H1 (cell line): ENCODE results near the gene RARA. TPM values are rescaled to one million over a fixed set of nuclear protein-coding genes. Genes with fewer than 3 reads are reported as not detected.
A peak's percentile ranks its signal among the peaks of the same experiment; 100 is the strongest.

Experiments
- CTCF ChIA-PET: fragments of 300-600 bp; sonication (Branson Sonifier 250); formaldehyde crosslinking; loops from one replicate; lab custom pipeline; 2021; ENCODE audit not compliant: partially characterized antibody; lab: Charles Lee
- POLR2A ChIA-PET: fragments of 300-600 bp; sonication (Branson Sonifier 250); formaldehyde crosslinking; loops from one replicate; lab custom pipeline; 2021; ENCODE audit warnings: inconsistent platforms; ENCODE audit not compliant: partially characterized antibody; lab: Charles Lee
- DNase-seq, 2 experiments: peaks; one replicate each; pipeline versions ENCODE4 v3.0.0 to v3.0.0-alpha.2; 2010 to 2022; ENCODE audit warnings: low spot score in 2 of 2, low read depth in 1 of 2, mixed read lengths in 1 of 2
- FAIRE-seq: peaks from 2 replicates; lab custom pipeline; 2011; peaks lifted over from hg19 to GRCh38; lab: Jason Lieb, UNC
- H2AFZ ChIP-seq: 2 replicates; pipeline ENCODE4 v1.8.1; 2012; ENCODE audit warnings: low read length, inconsistent platforms
- H2AK5ac ChIP-seq: 2 replicates; pipeline ENCODE4 v1.6.1; 2013; ENCODE audit warnings: low read depth, low read length
- H2BK120ac ChIP-seq: replicated peaks from 2 replicates; pipeline ENCODE3; 2013; ENCODE audit warnings: low read depth, low read length, inconsistent platforms
- H2BK12ac ChIP-seq: 2 replicates; pipeline ENCODE4 v1.6.1; 2013; ENCODE audit warnings: low read depth, low read length
- H2BK15ac ChIP-seq: 2 replicates; pipeline ENCODE4 v1.6.1; 2013; ENCODE audit warnings: low read length
- H2BK20ac ChIP-seq: 2 replicates; pipeline ENCODE4 v1.6.1; 2013; ENCODE audit warnings: low read length
- H2BK5ac ChIP-seq: 2 replicates; pipeline ENCODE4 v1.6.1; 2013; ENCODE audit warnings: low read depth, low read length
- H3K14ac ChIP-seq: 2 replicates; pipeline ENCODE4 v1.6.1; 2013; ENCODE audit warnings: inconsistent platforms; ENCODE audit not compliant: insufficient read length
- H3K18ac ChIP-seq: 2 replicates; pipeline ENCODE4 v1.6.1; 2013; ENCODE audit warnings: low read length; ENCODE audit errors: extremely low read depth
- H3K23ac ChIP-seq: 2 replicates; pipeline ENCODE4 v1.6.1; 2013; ENCODE audit warnings: inconsistent platforms; ENCODE audit not compliant: insufficient read length
- H3K23me2 ChIP-seq: 2 replicates; pipeline ENCODE4 v1.6.1; 2013; ENCODE audit warnings: low read depth, low read length
- H3K27ac ChIP-seq: 2 replicates; pipeline ENCODE4 v1.6.1; 2011; ENCODE audit warnings: low read depth, low read length, inconsistent platforms
- H3K27me3 ChIP-seq, 4 experiments: replicated peaks in 1 of 4; 1 replicate in 1 of 4; 2 replicates in 3 of 4; pipeline versions ENCODE4 v1.6.1 to v1.8.1; 2011 to 2013; ENCODE audit warnings: low read length in 3 of 4, mild to moderate bottlenecking in 3 of 4, inconsistent platforms in 2 of 4, mixed read lengths in 2 of 4, moderate library complexity in 1 of 4; ENCODE audit not compliant: control insufficient read depth in 3 of 4, insufficient read depth in 3 of 4; ENCODE audit errors: extremely low read depth in 1 of 4
- H3K36me3 ChIP-seq, 4 experiments: 2 replicates each; pipeline versions ENCODE4 v1.6.1 to v1.8.1; 2011 to 2013; ENCODE audit warnings: mild to moderate bottlenecking in 4 of 4, low read length in 3 of 4, moderate library complexity in 2 of 4, control low read depth in 1 of 4, inconsistent platforms in 1 of 4; ENCODE audit not compliant: insufficient read depth in 4 of 4, control insufficient read depth in 2 of 4
- H3K4ac ChIP-seq: replicated peaks from 2 replicates; pipeline ENCODE3; 2013; ENCODE audit warnings: low read length, low read depth, mixed read lengths, inconsistent platforms; ENCODE audit not compliant: insufficient read length
- H3K4me1 ChIP-seq, 4 experiments: replicated peaks in 1 of 4; 1 replicate in 1 of 4; 2 replicates in 3 of 4; pipeline versions ENCODE4 v1.6.1 to v1.8.1; 2011 to 2013; ENCODE audit warnings: low read length in 3 of 4, inconsistent platforms in 2 of 4, mixed read lengths in 1 of 4; ENCODE audit not compliant: insufficient read depth in 4 of 4, control insufficient read depth in 3 of 4
- H3K4me2 ChIP-seq, 2 experiments: 2 replicates each; pipeline versions ENCODE4 v1.6.1 to v1.8.1; 2011 to 2013; ENCODE audit warnings: low read depth in 2 of 2, low read length in 2 of 2, control low read depth in 1 of 2, inconsistent platforms in 1 of 2, mild to moderate bottlenecking in 1 of 2; ENCODE audit not compliant: insufficient read depth in 1 of 2
- H3K4me3 ChIP-seq, 4 experiments: fragments of 200-600, 300-600 bp in 1 of 4; sonication (generic), shearing (Covaris generic), sonication (Bioruptor Twin) in 1 of 4; 2 replicates each; pipeline versions ENCODE4 v1.5.1 to v1.8.1; 2011 to 2016; ENCODE audit warnings: low read length in 4 of 4, low read depth in 3 of 4, control low read depth in 2 of 4, inconsistent platforms in 2 of 4, mild to moderate bottlenecking in 2 of 4, mixed read lengths in 1 of 4, moderate library complexity in 1 of 4; ENCODE audit not compliant: insufficient read depth in 2 of 4; ENCODE audit errors: extremely low read depth in 1 of 4
- H3K56ac ChIP-seq: replicated peaks from 2 replicates; pipeline ENCODE3; 2013; ENCODE audit warnings: low read depth, mild to moderate bottlenecking, mixed read lengths, low read length, inconsistent platforms; ENCODE audit not compliant: insufficient read length
- H3K79me1 ChIP-seq: 2 replicates; pipeline ENCODE4 v1.6.1; 2013; ENCODE audit warnings: low read depth, low read length, control low read depth
- H3K79me2 ChIP-seq, 2 experiments: 2 replicates each; pipeline versions ENCODE4 v1.6.1 to v1.8.1; 2012 to 2013; ENCODE audit warnings: low read length in 2 of 2, mild to moderate bottlenecking in 2 of 2, inconsistent platforms in 1 of 2; ENCODE audit not compliant: insufficient read depth in 2 of 2, control insufficient read depth in 1 of 2
- H3K9ac ChIP-seq, 4 experiments: replicated peaks in 1 of 4; 1 replicate in 1 of 4; 2 replicates in 3 of 4; pipeline versions ENCODE4 v1.6.1 to v1.8.1; 2011 to 2013; ENCODE audit warnings: low read depth in 3 of 4, low read length in 3 of 4, control low read depth in 2 of 4, mild to moderate bottlenecking in 2 of 4, moderate library complexity in 2 of 4, inconsistent platforms in 1 of 4; ENCODE audit errors: extremely low read depth in 1 of 4
- H3K9me3 ChIP-seq, 2 experiments: 2 replicates each; pipeline versions ENCODE4 v1.6.1 to v1.8.1; 2012 to 2013; ENCODE audit warnings: mild to moderate bottlenecking in 2 of 2, moderate library complexity in 2 of 2, control low read depth in 1 of 2, inconsistent platforms in 1 of 2, low read depth in 1 of 2, low read length in 1 of 2, mixed read lengths in 1 of 2; ENCODE audit not compliant: insufficient read depth in 2 of 2
- H4K20me1 ChIP-seq, 2 experiments: replicated peaks in 1 of 2; 2 replicates each; pipeline versions ENCODE3 to v1.8.1; 2011 to 2013; ENCODE audit warnings: inconsistent platforms in 2 of 2, low read length in 2 of 2, mild to moderate bottlenecking in 1 of 2; ENCODE audit not compliant: insufficient read depth in 2 of 2, control insufficient read depth in 1 of 2
- H4K5ac ChIP-seq: 2 replicates; pipeline ENCODE4 v1.6.1; 2013; ENCODE audit warnings: low read length, low read depth, mixed read lengths, inconsistent platforms; ENCODE audit not compliant: insufficient read length
- H4K8ac ChIP-seq: 2 replicates; pipeline ENCODE4 v1.8.0; 2013; ENCODE audit warnings: mild to moderate bottlenecking, moderate library complexity, low read length, inconsistent platforms; ENCODE audit not compliant: insufficient read depth; ENCODE audit errors: extremely low read depth
- H4K91ac ChIP-seq: replicated peaks from 2 replicates; pipeline ENCODE3; 2013; ENCODE audit warnings: low read length, mixed read lengths, inconsistent platforms; ENCODE audit not compliant: insufficient read length
- BRCA1 ChIP-seq: IDR thresholded peaks from 2 replicates; pipeline ENCODE4 v1.6.1; 2012; ENCODE audit warnings: low read depth, low read length, improper control_type of control experiment
- CHD1 ChIP-seq: IDR thresholded peaks from 2 replicates; pipeline ENCODE4 v1.6.1; 2012; ENCODE audit warnings: low read depth, low read length, improper control_type of control experiment
- CTCF ChIP-seq, 3 experiments: IDR thresholded peaks; 1 replicate in 2 of 3; 2 replicates in 1 of 3; pipeline versions ENCODE4 v1.5.1 to v1.6.1; 2011; ENCODE audit warnings: low read length in 3 of 3, mild to moderate bottlenecking in 3 of 3, inconsistent platforms in 2 of 3, low read depth in 1 of 3, moderate library complexity in 1 of 3; ENCODE audit not compliant: insufficient read depth in 1 of 3; ENCODE audit errors: control extremely low read depth in 1 of 3
- E2F6 ChIP-seq: IDR thresholded peaks from 2 replicates; pipeline ENCODE4 v1.6.1; 2012; ENCODE audit warnings: inconsistent platforms
- EP300 ChIP-seq, 2 experiments: IDR thresholded peaks; 1 replicate in 1 of 2; 2 replicates in 1 of 2; pipeline ENCODE4 v1.6.1; 2011 to 2012; ENCODE audit warnings: low read depth in 2 of 2, low read length in 2 of 2, mild to moderate bottlenecking in 2 of 2, borderline replicate concordance in 1 of 2, inconsistent platforms in 1 of 2, moderate library complexity in 1 of 2
- KDM1A ChIP-seq: fragments of 200-600, 300-600 bp; sonication (generic); IDR thresholded peaks from 2 replicates; pipeline ENCODE4 v1.7.1; 2016; ENCODE audit warnings: mild to moderate bottlenecking, low read length, borderline replicate concordance
- POU5F1 ChIP-seq: IDR thresholded peaks from 2 replicates; pipeline ENCODE4 v1.6.1; 2011; ENCODE audit warnings: low read depth, mild to moderate bottlenecking, low read length, moderate library complexity
- SAP30 ChIP-seq: fragments of 300-600 bp; sonication (generic); IDR thresholded peaks from 2 replicates; pipeline ENCODE4 v1.7.1; 2012; ENCODE audit warnings: low read length, moderate library complexity, mild to moderate bottlenecking, inconsistent platforms; ENCODE audit not compliant: insufficient read depth, insufficient replicate concordance
- WGBS, 2 experiments: shearing (Covaris generic) in 1 of 2; methylation state at CpG; one replicate each; pipeline versions ENCODE4 v1.1.6 to v1.1.7; 2013 to 2015; ENCODE audit warnings: low lambda C conversion rate in 2 of 2, mixed read lengths in 2 of 2, inconsistent platforms in 1 of 2, low coverage in 1 of 2, missing lambda C conversion rate in 1 of 2; ENCODE audit not compliant: insufficient replicate concordance in 2 of 2, insufficient coverage in 1 of 2, insufficient read length in 1 of 2; ENCODE audit errors: extremely low coverage in 1 of 2, missing lambda C conversion rate in 1 of 2; 5-methylcytosine and 5-hydroxymethylcytosine counted together
- polyA plus RNA-seq, 7 experiments: library from polyadenylated mRNA; depleted of rRNA in 3 of 7; stranded (reverse) in 5 of 7; unstranded in 2 of 7; fragments of >200 nt in 5 of 7; fragments of 200-250 nt in 2 of 7; gene quantifications; 1 replicate in 5 of 7; 2 replicates in 1 of 7; 4 replicates in 1 of 7; pipeline versions ENCODE4 v1.2.1 to v1.2.3, GENCODE V29; 2011 to 2013; ENCODE audit warnings: missing spikeins in 2 of 7, mixed read lengths in 2 of 7
- total RNA-seq: library from RNA; stranded (reverse); fragmentation: NEBNext Ultra II Directional; extraction: Animal tissue kit (Norgen Biotek cat#: 25700); gene quantifications from 2 replicates; pipeline ENCODE4 v1.2.1, GENCODE V29; 2021

Gene RARA
- total and polyA plus RNA-seq, 2 of the 8 experiments (the other 6 are each of a cell fraction or from before 2014, with no cell fraction given) = 4.4 to 16.5 TPM

GRCh38 chr17:40366861-40367518 is 58.0 kb downstream of the RARA start:
- Histone ChIP-seq H3K27me3 (peaks cover 8 to 25% (median 21%) of the 10 kb centered on the region in 4 experiments), H4K5ac (no peak overlapping the region), H3K79me2 (no peaks in the 10 kb centered on the region), H4K91ac (no peak overlapping the region), H4K20me1 (peaks cover 0 to under 1% of the 10 kb centered on the region in 2 experiments), H3K14ac (no peak overlapping the region)
- no peak for DNase-seq
- no peak for TF ChIP-seq BRCA1
- peak in 1 of 3 experiments; percentile 2; a peak in 1 of 4 replicates for TF ChIP-seq CTCF (IDR thresholded peaks at IDR 0.05; ENCODE audit: control extremely low read depth in 1 of 3, insufficient read depth in 1 of 3, low read depth in 1 of 3, low read length in 3 of 3)
- no peak for TF ChIP-seq POU5F1
- TF ChIP-seq KDM1A = no peak
- no peak for TF ChIP-seq E2F6
- no peak for TF ChIP-seq CHD1
- no peak for TF ChIP-seq SAP30
- peak in 1 of 2 experiments; percentile 69; a peak in 1 of 3 replicates for TF ChIP-seq EP300 (IDR thresholded peaks at IDR 0.05; ENCODE audit: borderline replicate concordance in 1 of 2, low read depth in 2 of 2, low read length in 2 of 2)
- TF ChIP-seq, all 59 proteins: peak for 2
- POLR2A ChIA-PET = interaction anchor here (0.9 to 2.1 kb wide), 3 partner anchors 9 to 56 kb away, joined by 3 to 6 read pairs (median 5); no protein-coding TSS in a partner anchor
- H3K4ac ChIP-seq = no peak overlapping the region
- H2AFZ ChIP-seq = no peak overlapping the region
- peak overlapping the region; percentile 61; the same call in 1 of the 2 replicates for H2BK15ac ChIP-seq
- H3K79me1 ChIP-seq = no peaks in the 10 kb centered on the region
- 84% methylated on average over 15 of the region's 17 CpGs; no CpG with 5 or more reads in 1 of the 2 experiments for WGBS, 2 experiments
- H3K23ac ChIP-seq = no peak overlapping the region
- peaks cover 4 to 24% (median 17%) of the 10 kb centered on the region in 4 experiments for H3K4me1 ChIP-seq
- FAIRE-seq = no peak
- no peak overlapping the region for H3K18ac ChIP-seq
- H2BK20ac ChIP-seq = no peak overlapping the region
- peaks cover 18% of the 10 kb centered on the region; the same call in 1 of the 2 replicates for H3K23me2 ChIP-seq
- no peak overlapping the region for H2AK5ac ChIP-seq
- H3K27ac ChIP-seq = no peak overlapping the region
- CTCF ChIA-PET = interaction anchor here (1.2 to 30.8 kb wide), 6 partner anchors 8 to 73 kb away, joined by 3 to 1198 read pairs (median 7); partner anchors contain the start of gene RARA
- H3K4me2 ChIP-seq = no peak overlapping the region
- no peak overlapping the region for H3K56ac ChIP-seq
- H3K9me3 ChIP-seq = no peaks in the 10 kb centered on the region
- H2BK5ac ChIP-seq = 0 out of 2 replicates have a peak overlapping the region, but pooled peaks have one; percentile 24
- 0 out of 2 replicates have a peak overlapping the region, but pooled peaks have one; percentile 39 for H2BK12ac ChIP-seq
- no peak overlapping the region for H3K9ac ChIP-seq
- no peak overlapping the region for H2BK120ac ChIP-seq
- H4K8ac ChIP-seq = no peak overlapping the region
- H3K4me3 ChIP-seq = no peak overlapping the region
- no peaks in the 10 kb centered on the region for H3K36me3 ChIP-seq
